Cerebellar cortex (tissue), 1 donor: ENCODE measurements around the gene PSMB5.

ENCODE experiments used
- DNase-seq: peaks from one replicate; pipeline ENCODE4 v3.0.0-alpha.2; 2015; ENCODE audit warnings: low spot score

The PSMB5 gene

DNA sequence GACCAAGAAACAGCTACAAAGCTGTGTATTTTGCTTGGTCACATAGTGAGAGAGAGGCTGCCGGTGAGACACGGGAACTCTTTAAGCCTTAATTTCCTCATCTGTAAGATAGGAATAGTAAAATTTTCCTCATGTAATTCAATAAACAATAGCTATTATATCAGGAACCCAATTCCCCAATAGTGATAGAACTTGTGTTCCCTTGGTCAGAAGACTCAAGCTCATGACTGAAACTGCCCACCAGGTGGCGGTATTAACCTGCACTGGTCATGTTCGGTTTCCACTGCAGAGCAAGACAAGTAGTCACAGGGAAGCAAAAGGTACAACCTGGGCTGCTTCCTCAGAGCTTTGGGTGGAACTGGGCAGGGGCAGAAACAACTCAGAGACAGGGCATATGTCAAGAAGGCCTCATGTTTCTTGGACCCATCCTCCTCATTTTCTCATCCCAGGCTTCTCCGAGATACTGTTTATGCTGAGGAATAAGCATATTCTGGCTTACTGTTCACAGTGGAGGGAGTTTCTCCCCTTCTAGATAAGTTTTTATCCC lies 48.1 kb downstream of the PSMB5 start:
- peak; percentile 94 for DNase-seq

GRCh38 chr14:22985894-22986507 lies 48.7 kb downstream of the PSMB5 start:
- DNase-seq, result no peak

- DNase-seq, result no peak
Measured at GRCh38 chr14:22984959-22985658, 49.6 kb downstream of the PSMB5 start.

DNA sequence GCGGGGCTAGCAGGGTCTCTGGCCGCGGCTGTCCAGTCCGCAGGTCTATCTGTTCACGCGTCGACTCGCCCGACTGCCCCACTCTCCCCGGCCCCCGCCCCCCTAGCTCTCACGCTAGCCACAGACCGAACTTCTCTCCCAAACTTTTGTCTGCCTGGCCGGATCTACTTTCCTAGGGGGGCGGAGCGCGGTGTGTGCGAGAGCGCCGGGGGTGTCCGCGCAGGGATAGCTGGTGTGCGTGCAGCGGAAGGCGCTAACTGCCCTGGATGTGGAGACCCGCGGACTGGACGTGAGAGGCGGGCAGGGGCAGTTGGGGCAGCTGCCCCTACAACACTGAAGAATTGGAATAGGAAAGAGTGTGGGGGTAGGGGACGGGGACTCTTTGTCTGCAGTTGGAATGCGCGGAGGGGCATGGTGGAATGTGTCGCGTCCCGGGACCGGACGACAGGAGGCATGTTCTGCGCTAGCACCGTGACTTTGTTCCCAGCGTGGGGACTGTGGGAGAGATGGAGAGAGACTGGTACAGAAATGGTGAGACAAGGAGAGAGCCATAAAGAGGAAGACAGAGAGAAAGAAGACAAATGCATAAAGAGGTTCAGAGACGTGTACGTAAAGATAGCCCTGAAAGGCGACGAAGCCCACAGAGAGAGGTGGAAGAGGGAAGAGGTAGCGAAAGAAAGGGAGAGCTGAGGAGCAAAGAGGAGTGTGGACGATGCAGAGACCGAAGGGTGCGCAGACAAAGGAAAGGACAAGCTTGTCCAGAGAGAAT lies 52.0 kb downstream of the PSMB5 start, which contains the start of gene AJUBA:
TSS of gene AJUBA (minus strand) at position 75 of the 769 bp plus-strand sequence. CDS start 285 bp downstream, outside the sequence.
- peak; percentile 43 for DNase-seq

GRCh38 chr14:22981876-22982476 lies 52.7 kb downstream of the PSMB5 start:
- no peak for DNase-seq

- no peak for DNase-seq
Measured at GRCh38 chr14:22981090-22981875, 53.4 kb downstream of the PSMB5 start.

GRCh38 chr14:22980672-22981089 lies 54.0 kb downstream of the PSMB5 start:
- DNase-seq, result no peak

DNA sequence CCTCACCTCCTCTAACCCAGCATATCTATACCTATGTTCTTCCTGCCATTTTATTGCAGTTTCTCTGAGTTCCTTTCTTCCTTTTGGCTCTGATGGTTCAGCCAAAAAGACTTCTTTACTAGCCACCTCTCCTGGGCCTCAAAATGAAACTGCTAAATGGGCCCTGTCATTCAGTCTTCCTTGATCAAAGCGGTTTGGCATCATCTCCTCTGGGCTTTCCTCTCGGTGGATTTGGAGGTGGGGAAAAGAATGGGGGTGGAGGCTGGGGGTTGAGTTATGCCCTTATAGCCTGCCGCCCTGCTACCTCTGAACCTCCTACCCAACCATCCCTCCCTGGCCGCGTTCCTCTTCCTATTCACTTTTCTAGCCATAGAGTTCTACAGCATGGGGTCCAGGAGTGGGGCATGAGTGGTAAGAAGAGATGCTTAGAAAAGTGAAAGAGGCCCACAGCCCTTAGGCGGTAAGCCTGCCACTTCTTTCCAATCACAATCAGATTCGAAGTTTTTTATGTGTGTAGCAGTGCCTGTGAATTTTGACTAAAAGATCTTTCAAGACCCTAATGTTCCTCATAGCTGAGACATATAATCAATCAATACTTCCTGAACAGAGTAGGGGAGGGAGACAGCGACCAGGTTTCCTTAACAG lies 54.8 kb downstream of the PSMB5 start:
- no peak for DNase-seq

DNA sequence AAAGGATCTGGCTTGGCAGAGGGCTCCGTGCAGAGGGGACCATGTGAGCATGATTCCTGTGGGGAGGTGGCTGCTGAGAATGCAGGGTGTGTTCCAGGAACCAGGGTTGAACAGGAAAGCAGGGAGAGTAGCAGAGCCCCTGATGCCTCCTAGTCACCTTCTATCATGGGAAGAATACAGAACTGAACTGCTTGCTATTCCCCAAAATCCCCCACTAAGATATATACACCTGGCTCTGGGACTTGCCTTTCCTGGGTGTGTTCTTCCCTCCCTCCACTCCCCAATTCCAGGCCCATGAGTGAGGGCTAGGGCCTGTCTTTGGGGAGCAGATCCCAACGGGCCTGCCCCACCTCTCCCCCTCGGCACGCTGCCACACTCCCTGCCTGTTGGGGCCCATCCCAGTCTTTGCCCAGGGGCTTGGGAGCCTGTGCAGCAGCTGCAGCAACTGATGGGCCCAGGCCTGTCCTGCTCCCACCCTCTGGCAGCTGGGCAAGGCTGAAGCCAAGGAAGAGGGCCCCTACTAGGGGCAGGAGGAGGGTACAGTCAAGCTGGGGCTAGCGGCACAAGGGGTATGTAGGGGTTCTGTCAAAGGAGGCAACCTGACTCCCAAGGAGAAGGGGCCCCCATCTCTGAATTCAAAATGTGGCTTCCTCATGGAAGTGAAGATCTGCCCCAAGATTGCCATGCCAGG lies 55.6 kb downstream of the PSMB5 start:
- DNase-seq, result no peak

DNA sequence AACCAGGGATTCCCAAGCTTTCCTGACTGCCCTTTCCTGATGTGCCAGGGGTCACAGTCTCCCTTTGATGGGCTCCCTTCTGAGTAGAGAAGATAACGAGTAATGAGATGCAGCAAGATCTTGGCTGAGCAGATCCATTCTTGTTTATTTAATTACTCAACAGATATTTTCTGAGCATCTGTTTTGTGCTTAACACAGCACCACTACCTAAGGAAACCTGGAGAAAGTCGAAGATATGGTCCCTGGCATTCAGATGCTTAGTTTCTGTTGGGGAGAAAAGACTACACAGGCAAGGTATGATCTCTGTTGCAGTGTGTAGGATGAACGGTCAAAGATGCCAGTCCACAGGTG lies 56.2 kb downstream of the PSMB5 start:
- no peak for DNase-seq

GRCh38 chr14:22977684-22978486 lies 56.8 kb downstream of the PSMB5 start:
- DNase-seq, result peak; percentile 40

GRCh38 chr14:22977434-22977683 lies 57.3 kb downstream of the PSMB5 start:
- no peak for DNase-seq

- no peak for DNase-seq
Measured at GRCh38 chr14:22976620-22977433, 57.9 kb downstream of the PSMB5 start.
